ENCODE results near the gene RAB39B.

Gene RAB39B

DNA sequence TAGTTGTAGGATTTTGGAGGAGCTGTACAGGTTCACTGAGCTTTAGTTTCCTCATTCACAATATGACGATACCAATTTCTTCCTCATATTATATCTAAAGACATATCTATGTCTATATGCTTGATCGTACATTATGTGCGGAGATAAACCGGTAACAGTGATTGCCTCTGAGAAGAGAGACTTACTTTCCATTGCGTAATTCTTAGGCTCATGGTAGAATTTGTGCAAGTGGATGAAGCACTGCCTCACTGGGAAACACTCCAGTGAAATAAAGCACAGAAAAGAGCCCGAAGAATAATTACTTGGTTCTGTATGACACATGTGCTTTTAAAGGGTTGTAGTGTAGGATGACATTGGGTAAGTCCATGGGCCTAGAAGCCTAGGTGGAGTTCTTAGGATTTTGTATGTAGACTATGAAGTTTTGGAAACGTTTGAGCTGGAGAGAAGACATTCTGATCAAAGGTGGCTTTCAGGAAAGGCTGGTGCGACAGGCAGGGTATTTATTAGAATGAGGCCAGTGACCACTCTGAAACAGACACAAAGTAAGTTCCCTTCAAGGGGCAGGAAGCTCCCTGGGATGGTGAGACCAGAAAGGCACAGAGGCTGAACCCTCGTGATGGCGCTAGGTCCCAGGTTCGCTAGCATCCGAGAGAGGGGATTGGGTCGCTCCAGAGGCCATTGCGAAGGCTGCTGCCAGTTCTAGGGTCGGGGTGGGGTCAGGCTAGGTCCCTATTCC is 48.7 kb downstream of the RAB39B start:
- DNase-seq, result no peak

DNA sequence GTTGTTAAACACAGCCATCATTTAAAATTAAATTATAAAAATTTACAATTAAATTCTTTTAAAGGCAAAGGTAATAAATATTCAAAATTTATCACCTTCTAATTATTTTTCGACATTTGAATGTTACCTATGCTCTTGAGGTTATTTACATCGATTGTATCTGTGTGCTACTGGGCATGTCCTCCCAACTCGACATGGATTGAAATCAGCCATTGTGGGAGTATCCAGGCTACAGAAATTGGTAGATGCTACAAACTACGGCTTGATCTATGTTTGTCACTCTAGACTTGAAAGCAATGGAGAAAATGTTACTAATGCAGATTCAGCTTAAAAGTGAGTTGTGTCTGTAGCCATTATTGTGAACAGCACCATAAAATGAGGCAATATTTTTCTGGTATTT is 50.6 kb downstream of the RAB39B start:
- DNase-seq, result no peak

DNA sequence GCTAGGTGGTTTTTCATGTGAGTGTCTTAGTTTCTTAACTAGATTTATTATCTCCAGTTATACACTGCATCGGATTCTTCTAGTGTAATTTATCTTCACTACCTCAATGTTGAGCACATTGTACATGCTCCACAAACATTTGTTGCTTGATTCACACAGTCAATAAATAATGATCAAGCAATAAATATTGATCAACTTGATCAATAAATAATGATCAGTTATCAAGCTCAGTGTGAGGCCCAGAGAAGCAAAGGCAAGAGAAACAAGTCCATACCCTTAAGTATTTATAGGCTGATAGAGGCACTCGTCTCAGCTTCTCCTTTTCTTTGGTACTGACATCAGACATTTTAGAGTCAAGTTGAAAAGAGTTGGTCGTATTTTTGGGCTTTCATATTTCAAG is 53.1 kb downstream of the RAB39B start:
- no peak for DNase-seq
